Ovary (tissue), 9 donors: ENCODE results near the gene TCEAL3. TPM values are rescaled to one million over a fixed set of nuclear protein-coding genes. Genes with fewer than 3 reads are reported as not detected.
"Not testable (repeated sequence)": the region's sequence is repeated elsewhere in the genome, so short reads cannot be mapped to it uniquely, and the experiment has no call there.

Experiments
- DNase-seq, 5 donors: peaks; one replicate each; pipeline ENCODE4 v3.0.0-alpha.2; 2019 to 2020
- H3K27ac ChIP-seq, 2 donors: fragments of 200-600 bp; one replicate each; pipeline versions ENCODE4 v1.5.1 to v1.8.0; 2019 to 2022
- H3K27me3 ChIP-seq: fragments of 200-600 bp; one replicate; pipeline ENCODE4 v1.8.0; 2022
- H3K36me3 ChIP-seq: fragments of 200-600 bp; sonication (generic); one replicate; pipeline ENCODE4 v1.5.1; 2019
- H3K4me1 ChIP-seq: one replicate; pipeline ENCODE4 v1.8.1; 2013; ENCODE audit warnings: mild to moderate bottlenecking, moderate library complexity; ENCODE audit not compliant: insufficient read depth
- H3K4me3 ChIP-seq: fragments of 200-600 bp; sonication (generic); one replicate; pipeline ENCODE4 v1.5.1; 2017
- H3K9me3 ChIP-seq, 2 donors: fragments of 200-600 bp in 1 of 2; sonication (generic) in 1 of 2; one replicate each; pipeline versions ENCODE4 v1.5.1 to v1.8.1; 2013 to 2019; ENCODE audit warnings: mild to moderate bottlenecking in 1 of 2, moderate library complexity in 1 of 2
- CTCF ChIP-seq, 3 donors: fragments of 450-650 bp in 2 of 3; fragments of 200-600 bp in 1 of 3; IDR thresholded peaks; one replicate each; pipeline versions ENCODE4 v1.5.1 to v1.8.0; 2016 to 2022; ENCODE audit warnings: antibody characterized with exemption in 3 of 3, mild to moderate bottlenecking in 1 of 3
- EP300 ChIP-seq: sonication (generic); formaldehyde crosslinking; IDR thresholded peaks from one replicate; pipeline ENCODE4 v1.6.1; 2017; ENCODE audit warnings: antibody characterized with exemption
- POLR2A ChIP-seq: fragments of 450-650 bp; IDR thresholded peaks from one replicate; pipeline ENCODE4 v1.6.1; 2017; ENCODE audit warnings: antibody characterized with exemption, mild to moderate bottlenecking, moderate library complexity
- WGBS, 3 donors: extraction: QIAGEN DNeasy Blood & Tissue Kit in 1 of 3; methylation state at CpG; one replicate each; pipeline versions ENCODE4 v1.1.5 to v1.1.7; 2013 to 2017; 5-methylcytosine and 5-hydroxymethylcytosine counted together
- intact Hi-C, 4 donors: fragments of 100-400 bp; cut with DNase I; formaldehyde crosslinking; loops; one replicate each; pipeline versions ENCODE4 v1.11.0 to v1.15.1; 2022 to 2023
- polyA plus RNA-seq, 2 donors: library from polyadenylated mRNA; stranded (reverse); fragments of 200-250 nt in 1 of 2; fragments of 350-450 nt in 1 of 2; fragmentation: Illumina TruSeq in 1 of 2; extraction: RNeasy Lipid Tissue Mini Kit (QIAGEN cat#74804) in 1 of 2; gene quantifications; one replicate each; pipeline ENCODE4 v1.2.3, GENCODE V29; 2013 to 2014
- total RNA-seq, 7 donors: library from RNA; depleted of rRNA in 2 of 7; stranded (reverse); fragments of >200 nt in 2 of 7; fragmentation: NEBNext Ultra II Directional in 3 of 7; extraction: Animal tissue kit (Norgen Biotek cat#: 25700) in 3 of 7; gene quantifications; one replicate each; pipeline versions ENCODE4 v1.1.0 to v1.2.4, GENCODE V29; 2016 to 2023
- donor health status: DM: no; HTN: no; CAD: no; lungs with moderate emphysema.
- donor health status: DM: no; HTN: no; CAD: no.
- donor health status: Bipolar disorder and iron deficiency.
- donor health status: DM: yes; HTN: yes; CAD: no.
- donor health status: DM: no; HTN: no; CAD: no.
- donor health status: DM: yes; HTN: yes; CAD: no.

The TCEAL3 gene
- total and polyA plus RNA-seq, 9 donors = 67.8 to 195 (median 124) TPM

GRCh38 chrX:103658681-103659433 lies 51.1 kb downstream of the TCEAL3 start:
- Histone ChIP-seq H3K27me3 (no peaks in the 10 kb centered on the region), H3K9me3 (no peaks in the 10 kb centered on the region), H3K27ac (no peak overlapping the region), H3K4me1 (no peaks in the 10 kb centered on the region), H3K4me3 (no peak overlapping the region), H3K36me3 (no peaks in the 10 kb centered on the region)
- DNase-seq = no peak
- TF ChIP-seq EP300 (no peak), CTCF (IDR thresholded peaks at IDR 0.05) (no peak), POLR2A (no peak)
- intact Hi-C loops = no loop called here
- WGBS, 3 donors = 59 to 63% (median 61%) methylated on average over 5 of the region's 5 CpGs

GRCh38 chrX:103659460-103659859 lies 51.7 kb downstream of the TCEAL3 start:
- H3K4me1 ChIP-seq, H3K27ac ChIP-seq, H3K9me3 ChIP-seq, H3K4me3 ChIP-seq, H3K27me3 ChIP-seq, H3K36me3 ChIP-seq, DNase-seq, intact Hi-C loops: not testable (repeated sequence)
- WGBS, 3 donors = 83 to 88% (median 86%) methylated on average over 2 of the region's 2 CpGs

Other genes starting within 250 kb of the TCEAL3 start
- gene BEX3, start 231.4 kb upstream of the TCEAL3 start, total RNA-seq = 100 to 1,000 TPM; 204 to 424 (median 355) TPM
- gene BEX3, start 231.4 kb upstream of the TCEAL3 start, polyA plus RNA-seq = 100 to 1,000 TPM; 368 to 426 TPM
- gene RAB40A, start 88.5 kb upstream of the TCEAL3 start, total RNA-seq = 1 to 10 TPM in 6 of 7 donors, under 1 TPM in 1; 0.81 to 7.4 (median 5.1) TPM
- gene RAB40A, start 88.5 kb upstream of the TCEAL3 start, polyA plus RNA-seq = 1 to 10 TPM; 1.9 to 2.5 TPM
- 100 to 1,000 TPM; 333 to 772 (median 462) TPM for gene TCEAL4, start 22.4 kb upstream of the TCEAL3 start, total RNA-seq
- gene TCEAL4, start 22.4 kb upstream of the TCEAL3 start, polyA plus RNA-seq = 1,000 to 10,000 TPM in 1 of 2 donors, 100 to 1,000 TPM in 1; 942 to 1,592 TPM
- gene TCEAL1, start 21.0 kb downstream of the TCEAL3 start, total RNA-seq = 100 to 1,000 TPM; 112 to 525 (median 234) TPM
- gene TCEAL1, start 21.0 kb downstream of the TCEAL3 start, polyA plus RNA-seq = 100 to 1,000 TPM; 156 to 304 TPM
- gene MORF4L2, start 78.7 kb downstream of the TCEAL3 start, total RNA-seq = 100 to 1,000 TPM; 457 to 960 (median 603) TPM
- gene MORF4L2, start 78.7 kb downstream of the TCEAL3 start, polyA plus RNA-seq = 100 to 1,000 TPM; 730 to 773 TPM
- 1 to 10 TPM in 2 of 7 donors, under 1 TPM in 4, not detected in 1; 0.35 to 1.1 (median 0.60) TPM for gene TMEM31, start 102.9 kb downstream of the TCEAL3 start, total RNA-seq
- gene TMEM31, start 102.9 kb downstream of the TCEAL3 start, polyA plus RNA-seq = under 1 TPM; 0.58 to 0.85 TPM
- gene PLP1, start 168.9 kb downstream of the TCEAL3 start, total RNA-seq = 10 to 100 TPM in 1 of 7 donors, 1 to 10 TPM in 5, under 1 TPM in 1; 0.98 to 17.4 (median 5.5) TPM
- 10 to 100 TPM in 1 of 2 donors, 1 to 10 TPM in 1; 5.1 to 11.1 TPM for gene PLP1, start 168.9 kb downstream of the TCEAL3 start, polyA plus RNA-seq
- gene RAB9B, start 224.3 kb downstream of the TCEAL3 start, total RNA-seq = 10 to 100 TPM in 5 of 7 donors, 1 to 10 TPM in 2; 3.7 to 23.8 (median 12.6) TPM
- gene RAB9B, start 224.3 kb downstream of the TCEAL3 start, polyA plus RNA-seq = 10 to 100 TPM in 1 of 2 donors, 1 to 10 TPM in 1; 6.8 to 14.0 TPM